Thyroid gland (tissue), 4 donors: Measurements from ENCODE around the gene WNK2.

Experiments used
- CTCF ChIP-seq, 6 experiments: fragments of 200-600 bp in 3 of 6; fragments of 450-650 bp in 3 of 6; sonication (generic) in 3 of 6; IDR thresholded peaks; one replicate each; pipeline ENCODE4 v1.5.1; 2016 to 2019; ENCODE audit warnings: antibody characterized with exemption in 6 of 6, mild to moderate bottlenecking in 2 of 6, inconsistent platforms in 1 of 6, moderate library complexity in 1 of 6
- POLR2A ChIP-seq, 2 donors: fragments of 450-650 bp; IDR thresholded peaks; one replicate each; pipeline ENCODE4 v1.6.1; 2017; ENCODE audit warnings: antibody characterized with exemption in 2 of 2, mild to moderate bottlenecking in 2 of 2, moderate library complexity in 1 of 2

DNA sequence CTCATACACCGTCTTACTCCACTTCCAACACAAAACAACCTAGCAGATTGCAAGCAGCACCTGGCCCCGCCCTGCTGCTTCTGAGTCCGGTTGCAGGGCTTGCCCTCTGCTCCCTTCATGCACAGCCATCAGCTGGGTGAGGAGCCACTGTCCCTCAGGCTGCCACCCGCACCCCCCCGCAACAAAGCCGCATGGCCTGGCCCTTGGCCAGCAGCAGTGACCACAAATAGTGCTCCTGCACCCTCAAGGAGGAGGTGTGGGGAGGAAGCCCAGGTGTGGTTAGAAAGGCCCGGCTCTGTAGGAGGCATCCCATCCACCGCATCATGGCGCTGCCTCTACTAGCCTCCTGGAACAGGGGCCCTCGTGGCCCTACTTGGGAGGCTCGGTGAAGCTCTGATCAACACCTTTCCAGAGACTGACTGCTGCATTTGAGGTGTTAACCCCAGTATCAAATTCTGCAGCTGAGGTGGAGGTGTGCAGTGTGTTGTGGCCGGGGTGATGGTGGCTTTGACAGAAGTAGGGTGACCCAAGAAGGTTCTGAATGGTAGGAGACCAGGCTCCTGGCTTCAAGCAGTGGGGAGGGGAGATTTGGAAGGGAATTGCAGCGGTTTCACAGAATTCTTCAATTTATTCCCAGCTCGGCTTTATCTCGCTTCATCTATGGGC, 52.7 kb downstream of the WNK2 start:
- TF ChIP-seq CTCF (IDR thresholded peaks at IDR 0.05) (no peak), POLR2A (IDR thresholded peaks at IDR 0.05) (no peak)
